GM18868 (cell line): ENCODE results near the gene SMIM13.

Experiments used
- ATAC-seq: cut with Tn5 transposase; IDR thresholded peaks from one replicate; pipeline ENCODE4 v1.9.1; 2021; ENCODE audit warnings: mild to moderate bottlenecking, moderate library complexity; ENCODE audit not compliant: unreplicated experiment

Gene SMIM13

DNA sequence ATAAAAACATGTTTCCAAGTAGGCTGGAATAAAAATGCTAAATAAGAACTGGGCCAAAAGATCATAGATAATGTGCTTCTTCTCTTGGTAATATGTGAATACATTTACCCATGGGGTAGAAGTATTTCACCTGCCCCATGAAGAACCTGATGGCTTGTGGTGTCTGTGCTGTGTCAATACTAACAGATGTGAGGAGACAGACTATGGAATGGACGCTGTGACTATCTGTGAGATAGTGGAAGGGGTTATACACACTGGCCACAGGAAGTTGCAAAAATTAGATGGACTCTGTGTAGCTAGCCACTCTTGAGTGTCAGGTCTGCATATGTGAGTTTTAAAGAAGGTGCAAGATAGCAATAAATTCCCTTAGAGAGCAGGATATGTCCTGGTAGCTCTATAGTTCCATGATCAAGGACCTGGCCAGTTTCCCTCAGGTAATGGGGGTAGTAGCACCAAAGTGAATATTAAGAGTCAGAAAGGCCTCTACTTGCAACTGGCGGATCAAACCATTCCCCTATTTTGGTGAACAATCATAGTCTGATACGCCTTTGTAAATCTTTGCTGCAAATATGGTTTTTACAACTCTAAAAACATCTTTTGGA is 90.2 kb downstream of the SMIM13 start:
- ATAC-seq: no peak

DNA sequence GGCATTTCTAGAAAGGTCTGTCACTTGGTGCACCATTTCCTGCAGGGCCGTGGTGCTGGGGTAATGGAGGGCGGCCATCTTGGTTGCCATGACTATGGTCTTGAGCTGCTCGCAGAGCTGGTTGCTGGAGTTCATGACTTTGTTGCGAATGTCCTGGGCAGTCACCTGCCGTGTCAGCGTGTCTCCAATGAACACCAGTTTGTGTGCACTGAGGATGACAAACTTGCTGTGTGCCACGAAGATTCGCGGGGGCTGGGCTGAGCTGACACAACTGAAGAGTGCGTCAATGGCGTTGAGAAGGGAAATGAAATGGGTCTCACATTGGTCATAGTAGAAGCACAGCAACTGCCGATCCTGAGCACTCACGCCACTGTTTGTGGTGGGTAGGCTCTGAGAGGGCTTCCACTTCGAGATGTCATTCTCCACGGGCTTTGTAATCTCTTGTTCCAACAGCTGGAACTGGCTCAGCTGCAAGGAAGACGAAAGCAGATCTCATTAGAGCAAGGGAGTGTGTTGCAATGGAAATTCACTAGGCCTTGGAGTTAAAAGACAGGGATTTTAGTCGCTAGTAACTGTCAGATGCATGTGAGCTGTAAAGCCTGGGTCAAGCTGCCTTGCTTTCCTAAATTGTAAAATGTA is 91.7 kb downstream of the SMIM13 start:
- ATAC-seq: no peak

DNA sequence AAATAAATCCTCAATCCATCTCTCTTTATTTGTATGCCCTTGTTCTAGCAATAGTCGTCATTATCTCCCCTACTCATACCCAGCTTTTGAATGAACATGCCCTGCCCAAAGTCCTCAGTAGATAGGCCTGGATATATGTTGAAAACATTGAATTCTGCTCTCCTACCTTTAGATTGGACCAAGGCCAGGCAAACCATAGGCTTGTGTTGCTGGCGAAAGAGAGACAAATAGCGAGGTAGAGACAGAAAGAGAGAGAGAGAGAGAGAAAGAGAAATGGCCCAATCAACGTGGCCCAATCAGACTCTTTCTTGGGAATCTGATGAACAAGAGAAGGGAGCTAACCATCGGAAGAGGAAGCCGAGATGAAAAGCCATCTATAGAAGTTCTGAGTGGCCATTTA is 93.7 kb downstream of the SMIM13 start:
- ATAC-seq: no peak
